ENCODE data around the gene PRAMEF5. TPM values are rescaled to one million over a fixed set of nuclear protein-coding genes. Genes with fewer than 3 reads are reported as not detected.

PRAMEF5 gene
- total and polyA plus RNA-seq, 9 of the 15 experiments (the other 6 are each of a cell fraction or from before 2014, with no cell fraction given) = not detected

DNA sequence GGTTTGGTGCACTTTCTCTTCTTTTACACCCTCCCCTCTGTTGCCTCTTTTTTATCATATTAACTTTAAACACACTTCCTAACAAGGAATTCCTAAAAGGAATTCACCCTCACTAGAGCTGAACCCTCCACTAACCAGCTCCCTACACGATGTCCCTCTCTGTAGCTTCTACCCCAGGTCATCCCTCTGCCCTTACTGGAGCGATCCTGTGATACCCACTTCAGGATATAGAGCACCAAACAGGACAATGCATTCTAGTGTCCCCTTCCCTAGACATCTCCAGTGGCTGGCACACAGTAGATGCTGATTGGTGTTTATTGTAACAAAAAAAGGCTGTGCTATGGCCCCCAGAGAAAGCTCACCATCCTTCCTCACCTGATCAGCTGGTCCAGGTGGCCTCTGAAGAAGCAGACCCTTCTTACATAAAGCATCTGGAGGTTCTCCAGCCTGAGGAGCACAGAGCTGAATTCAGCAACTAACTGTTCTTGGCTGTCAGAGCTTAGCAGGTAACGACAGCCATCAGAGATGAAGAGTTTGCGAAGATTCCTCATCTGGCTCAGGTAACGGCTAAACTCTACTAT lies 29.4 kb upstream of the PRAMEF5 start:
- DNase-seq (ENCODE audit: extremely low read depth in 1 of 4, low spot score in 3 of 4) (no peak), FAIRE-seq (no peak), ATAC-seq (no peak)
- no peak overlapping the region for H3K4me3 ChIP-seq
- H3K27ac ChIP-seq (ENCODE audit: extremely low read depth, low read depth, low read length) = no peak overlapping the region
- H3K4me1 ChIP-seq (replicated peaks in 1 of 2; ENCODE audit: control insufficient read depth in 2 of 2, insufficient read depth in 2 of 2, low read length in 2 of 2) = no peaks in the 10 kb centered on the region
- H3K36me3 ChIP-seq (ENCODE audit: control insufficient read depth, insufficient read depth, low read length) = no peaks in the 10 kb centered on the region
- H3K4me2 ChIP-seq (ENCODE audit: insufficient read depth, low read length) = no peak overlapping the region
- no TSS peak for BruUV-seq (replicated peaks)
- intact Hi-C loops (cut with micrococcal nuclease) = no loop called here
- H3K9me3 ChIP-seq (replicated peaks; ENCODE audit: control insufficient read depth, insufficient read depth, low read depth, low read length) = no peaks in the 10 kb centered on the region
- POLR2A ChIA-PET = no interaction called here
- no peak overlapping the region for H3K9ac ChIP-seq (ENCODE audit: insufficient read depth in 1 of 2, low read depth in 2 of 2, low read length in 2 of 2)
- H2AFZ ChIP-seq (ENCODE audit: low read depth, low read length) = no peak overlapping the region
- WGBS (ENCODE audit: insufficient coverage, low coverage, missing lambda C conversion rate) = under 1% methylated on average over 5 of the region's 5 CpGs
- no peaks in the 10 kb centered on the region for H3K9me1 ChIP-seq (ENCODE audit: control insufficient read depth, insufficient read depth, low read length)
- H3K27me3 ChIP-seq (ENCODE audit: control insufficient read depth in 2 of 2, insufficient read depth in 2 of 2, low read length in 2 of 2) = no peaks in the 10 kb centered on the region
- no peaks in the 10 kb centered on the region for H4K20me1 ChIP-seq (replicated peaks; ENCODE audit: control insufficient read depth, insufficient read depth, low read length)
- CTCF ChIA-PET (ENCODE audit: low intra/inter-chr PET ratio) = no interaction called here
- H3K79me2 ChIP-seq (ENCODE audit: control insufficient read depth, insufficient read depth, low read length) = no peaks in the 10 kb centered on the region
- in situ Hi-C loops (cut with MboI) = loop anchor here (5.0 to 25.0 kb wide), 2 partner anchors 112 to 217 kb away; partner anchors contain the start of gene HNRNPCL2
- TF ChIP-seq, protein P1, sequence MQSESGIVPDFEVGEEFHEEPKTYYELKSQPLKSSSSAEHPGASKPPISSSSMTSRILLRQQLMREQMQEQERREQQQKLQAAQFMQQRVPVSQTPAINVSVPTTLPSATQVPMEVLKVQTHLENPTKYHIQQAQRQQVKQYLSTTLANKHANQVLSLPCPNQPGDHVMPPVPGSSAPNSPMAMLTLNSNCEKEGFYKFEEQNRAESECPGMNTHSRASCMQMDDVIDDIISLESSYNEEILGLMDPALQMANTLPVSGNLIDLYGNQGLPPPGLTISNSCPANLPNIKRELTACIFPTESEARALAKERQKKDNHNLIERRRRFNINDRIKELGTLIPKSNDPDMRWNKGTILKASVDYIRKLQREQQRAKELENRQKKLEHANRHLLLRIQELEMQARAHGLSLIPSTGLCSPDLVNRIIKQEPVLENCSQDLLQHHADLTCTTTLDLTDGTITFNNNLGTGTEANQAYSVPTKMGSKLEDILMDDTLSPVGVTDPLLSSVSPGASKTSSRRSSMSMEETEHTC (IDR thresholded peaks at IDR 0.05) = no peak
- no peak for TF ChIP-seq TAF1 (IDR thresholded peaks at IDR 0.05; ENCODE audit: control insufficient read depth, extremely low read depth, insufficient read depth, low read length, severe bottlenecking)
- TF ChIP-seq, protein P2, sequence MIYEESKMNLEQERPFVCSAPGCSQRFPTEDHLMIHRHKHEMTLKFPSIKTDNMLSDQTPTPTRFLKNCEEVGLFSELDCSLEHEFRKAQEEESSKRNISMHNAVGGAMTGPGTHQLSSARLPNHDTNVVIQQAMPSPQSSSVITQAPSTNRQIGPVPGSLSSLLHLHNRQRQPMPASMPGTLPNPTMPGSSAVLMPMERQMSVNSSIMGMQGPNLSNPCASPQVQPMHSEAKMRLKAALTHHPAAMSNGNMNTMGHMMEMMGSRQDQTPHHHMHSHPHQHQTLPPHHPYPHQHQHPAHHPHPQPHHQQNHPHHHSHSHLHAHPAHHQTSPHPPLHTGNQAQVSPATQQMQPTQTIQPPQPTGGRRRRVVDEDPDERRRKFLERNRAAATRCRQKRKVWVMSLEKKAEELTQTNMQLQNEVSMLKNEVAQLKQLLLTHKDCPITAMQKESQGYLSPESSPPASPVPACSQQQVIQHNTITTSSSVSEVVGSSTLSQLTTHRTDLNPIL (CRISPR knock-in tag; IDR thresholded peaks at IDR 0.05) = no peak
- no peak for TF ChIP-seq GABPA (tag; conservative IDR thresholded peaks at IDR 0.05; ENCODE audit: low read depth)
- TF ChIP-seq ZNF12 (CRISPR knock-in tag; IDR thresholded peaks at IDR 0.05) = no peak
- no peak for TF ChIP-seq MIER1 (IDR thresholded peaks at IDR 0.05; ENCODE audit: low read depth)
- TF ChIP-seq ZNF586 (CRISPR knock-in tag; conservative IDR thresholded peaks at IDR 0.05) = no peak
- no peak for TF ChIP-seq CBX3 (IDR thresholded peaks at IDR 0.05; ENCODE audit: borderline replicate concordance in 1 of 2, low read length in 2 of 2)
- TF ChIP-seq, protein P3, sequence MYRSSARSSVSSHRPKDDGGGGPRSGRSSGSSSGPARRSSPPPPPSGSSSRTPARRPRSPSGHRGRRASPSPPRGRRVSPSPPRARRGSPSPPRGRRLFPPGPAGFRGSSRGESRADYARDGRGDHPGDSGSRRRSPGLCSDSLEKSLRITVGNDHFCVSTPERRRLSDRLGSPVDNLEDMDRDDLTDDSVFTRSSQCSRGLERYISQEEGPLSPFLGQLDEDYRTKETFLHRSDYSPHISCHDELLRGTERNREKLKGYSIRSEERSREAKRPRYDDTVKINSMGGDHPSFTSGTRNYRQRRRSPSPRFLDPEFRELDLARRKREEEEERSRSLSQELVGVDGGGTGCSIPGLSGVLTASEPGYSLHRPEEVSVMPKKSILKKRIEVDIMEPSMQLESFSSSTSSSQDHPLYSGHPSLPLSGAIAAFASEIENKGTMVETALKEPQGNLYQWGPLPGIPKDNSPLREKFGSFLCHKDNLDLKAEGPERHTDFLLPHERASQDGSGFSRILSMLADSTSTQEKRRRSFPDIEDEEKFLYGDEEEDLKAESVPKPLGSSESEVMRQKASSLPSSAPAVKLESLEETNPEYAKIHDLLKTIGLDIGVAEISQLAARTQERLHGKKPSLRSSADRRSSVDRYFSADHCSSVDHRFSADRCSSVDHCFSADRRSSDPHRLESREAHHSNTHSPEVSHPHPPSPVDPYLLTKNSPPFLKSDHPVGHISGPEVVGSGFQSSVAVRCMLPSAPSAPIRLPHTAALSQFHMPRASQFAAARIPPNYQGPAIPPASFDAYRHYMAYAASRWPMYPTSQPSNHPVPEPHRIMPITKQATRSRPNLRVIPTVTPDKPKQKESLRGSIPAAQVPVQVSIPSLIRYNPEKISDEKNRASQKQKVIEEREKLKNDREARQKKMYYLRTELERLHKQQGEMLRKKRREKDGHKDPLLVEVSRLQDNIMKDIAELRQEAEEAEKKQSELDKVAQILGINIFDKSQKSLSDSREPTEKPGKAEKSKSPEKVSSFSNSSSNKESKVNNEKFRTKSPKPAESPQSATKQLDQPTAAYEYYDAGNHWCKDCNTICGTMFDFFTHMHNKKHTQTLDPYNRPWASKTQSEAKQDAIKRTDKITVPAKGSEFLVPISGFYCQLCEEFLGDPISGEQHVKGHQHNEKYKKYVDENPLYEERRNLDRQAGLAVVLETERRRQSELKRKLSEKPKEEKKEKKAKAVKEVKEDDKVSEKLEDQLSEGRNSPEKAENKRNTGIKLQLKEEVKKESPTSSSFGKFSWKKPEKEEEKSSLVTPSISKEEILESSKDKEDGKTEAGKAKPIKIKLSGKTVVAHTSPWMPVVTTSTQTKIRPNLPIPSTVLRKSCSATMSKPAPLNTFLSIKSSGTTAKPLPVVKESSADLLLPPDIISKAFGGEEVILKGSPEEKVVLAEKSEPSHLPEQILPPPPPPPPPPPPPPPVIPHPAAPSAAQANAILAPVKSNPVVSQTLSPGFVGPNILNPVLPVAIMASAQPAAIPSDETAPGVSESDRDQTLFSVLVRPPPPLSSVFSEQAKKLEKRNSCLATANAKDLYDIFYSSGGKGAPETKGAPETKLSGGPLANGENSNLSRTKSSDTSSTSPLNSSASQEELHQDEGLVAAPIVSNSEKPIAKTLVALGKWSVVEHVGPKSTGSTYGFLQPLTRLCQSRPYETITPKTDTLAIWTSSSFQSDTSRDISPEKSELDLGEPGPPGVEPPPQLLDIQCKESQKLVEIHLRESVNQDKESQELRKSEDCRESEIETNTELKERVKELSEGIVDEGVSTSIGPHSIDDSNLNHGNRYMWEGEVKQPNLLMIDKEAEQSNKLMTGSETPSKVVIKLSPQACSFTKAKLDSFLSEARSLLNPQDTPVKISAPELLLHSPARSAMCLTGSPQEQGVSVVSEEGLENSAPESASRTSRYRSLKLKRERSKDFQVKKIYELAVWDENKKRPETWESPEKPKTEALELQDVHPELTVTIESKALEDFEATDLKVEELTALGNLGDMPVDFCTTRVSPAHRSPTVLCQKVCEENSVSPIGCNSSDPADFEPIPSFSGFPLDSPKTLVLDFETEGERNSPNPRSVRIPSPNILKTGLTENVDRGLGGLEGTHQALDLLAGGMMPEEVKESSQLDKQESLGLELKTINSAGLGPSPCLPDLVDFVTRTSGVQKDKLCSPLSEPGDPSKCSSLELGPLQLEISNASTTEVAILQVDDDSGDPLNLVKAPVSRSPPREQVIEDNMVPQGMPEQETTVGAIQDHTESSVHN (IDR thresholded peaks at IDR 0.05; ENCODE audit: borderline replicate concordance in 1 of 2, low read depth in 1 of 2) = no peak

All from K562 (cell line).